Activated CD4-positive, alpha-beta T cell treated with anti-CD3 and anti-CD28 coated beads, Interleukin-2, amount 10 ng/mL, durations not matched to agents 24 days and 14 days (primary cell): ENCODE data around the gene AKAP10. TPM values are rescaled to one million over a fixed set of nuclear protein-coding genes. Genes with fewer than 3 reads are reported as not detected.
"Not testable (repeated sequence)": the region's sequence is repeated elsewhere in the genome, so short reads cannot be mapped to it uniquely, and the experiment has no call there.

Experiments used
- DNase-seq: peaks from one replicate; pipeline ENCODE4 v3.0.0; 2022
- H3K27ac Mint-ChIP-seq: one replicate; pipeline ENCODE4 v1.8.0; 2022; ENCODE audit warnings: mild to moderate bottlenecking, mixed read lengths
- H3K27me3 Mint-ChIP-seq: one replicate; pipeline ENCODE4 v1.8.0; 2022; ENCODE audit warnings: mixed read lengths
- H3K36me3 Mint-ChIP-seq: one replicate; pipeline ENCODE4 v1.8.0; 2022; ENCODE audit warnings: low read depth, mild to moderate bottlenecking, mixed read lengths
- H3K4me1 Mint-ChIP-seq: one replicate; pipeline ENCODE4 v1.8.0; 2021; ENCODE audit warnings: mixed read lengths
- H3K4me3 Mint-ChIP-seq: one replicate; pipeline ENCODE4 v1.8.0; 2022; ENCODE audit warnings: mild to moderate bottlenecking, moderate library complexity, mixed read lengths
- H3K9me3 Mint-ChIP-seq: one replicate; pipeline ENCODE4 v1.8.0; 2021; ENCODE audit warnings: mixed read lengths
- intact Hi-C: fragments of 100-400 bp; cut with micrococcal nuclease; formaldehyde crosslinking; loops from one replicate; pipeline ENCODE4 v1.15.1; 2023
- total RNA-seq: library from RNA; stranded (reverse); gene quantifications from 2 replicates; pipeline ENCODE4 v1.2.3, GENCODE V29; 2022

AKAP10 gene
- total RNA-seq, 1 donor from 2014 or later, result 42.2 TPM

DNA sequence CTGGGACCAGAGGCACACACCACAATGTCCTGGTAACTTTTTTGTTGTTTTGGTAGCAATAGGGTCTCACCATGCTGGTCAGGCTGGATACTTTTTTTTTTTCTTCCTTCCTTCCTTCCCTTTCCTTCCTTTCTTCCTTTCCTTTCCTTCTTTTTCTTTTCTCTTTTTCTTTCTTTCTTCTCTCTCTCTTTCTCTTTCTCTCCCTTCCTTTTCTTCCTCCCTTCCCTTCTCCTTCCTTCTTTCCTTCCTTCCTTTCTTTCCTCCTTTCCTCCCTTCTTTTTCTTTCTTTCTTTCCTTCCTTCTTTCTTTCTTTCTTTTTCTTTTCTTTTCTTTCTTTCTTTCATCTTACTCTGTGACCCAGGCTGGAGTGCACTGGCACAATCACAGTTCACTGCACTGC, 91.5 kb downstream of the AKAP10 start:
- H3K27me3 Mint-ChIP-seq, result no peaks in the 10 kb centered on the region
- DNase-seq, result no peak
- H3K4me1 Mint-ChIP-seq, result no peaks in the 10 kb centered on the region
- no peaks in the 10 kb centered on the region for H3K36me3 Mint-ChIP-seq
- H3K4me3 Mint-ChIP-seq, result no peak overlapping the region
- H3K9me3 Mint-ChIP-seq, result no peaks in the 10 kb centered on the region
- H3K27ac Mint-ChIP-seq, result no peak overlapping the region
- intact Hi-C loops, result no loop called here

DNA sequence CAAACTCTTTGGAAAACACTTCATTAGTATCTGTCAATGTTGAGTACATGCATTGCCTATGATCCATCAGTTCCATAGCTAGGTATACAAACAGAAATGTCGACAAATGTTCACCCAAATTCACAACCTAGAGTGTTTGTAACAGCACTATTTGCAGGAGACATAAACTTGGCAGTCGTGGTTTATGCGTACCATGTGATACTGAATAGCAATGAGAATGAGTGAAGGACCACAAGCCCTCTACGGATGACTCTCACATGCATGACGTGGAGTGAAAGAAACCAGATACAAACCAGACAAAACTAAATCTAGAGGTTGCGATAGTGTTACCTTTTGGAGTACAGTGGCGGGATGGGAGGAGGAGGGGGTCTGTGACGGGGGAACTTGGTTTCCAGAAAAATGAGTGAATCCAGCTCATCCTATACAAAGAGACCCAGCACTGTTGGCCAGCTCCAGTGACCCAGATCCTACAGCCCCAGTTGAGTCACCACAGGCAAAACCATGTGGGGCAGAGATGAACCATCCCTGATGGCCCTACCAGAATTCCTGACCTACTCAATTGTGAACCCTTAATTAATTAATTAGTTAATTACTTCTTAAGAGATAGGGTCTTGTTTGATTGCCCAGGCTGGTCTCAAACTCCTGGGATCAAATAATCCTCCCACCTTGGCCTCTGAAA, 94.0 kb downstream of the AKAP10 start:
- Mint-ChIP-seq H3K4me1 (no peaks in the 10 kb centered on the region), H3K9me3 (no peaks in the 10 kb centered on the region), H3K27ac (no peak overlapping the region), H3K4me3 (no peak overlapping the region), H3K36me3 (no peaks in the 10 kb centered on the region), H3K27me3 (peaks cover 3% of the 10 kb centered on the region)
- intact Hi-C loops, result no loop called here
- no peak for DNase-seq

DNA sequence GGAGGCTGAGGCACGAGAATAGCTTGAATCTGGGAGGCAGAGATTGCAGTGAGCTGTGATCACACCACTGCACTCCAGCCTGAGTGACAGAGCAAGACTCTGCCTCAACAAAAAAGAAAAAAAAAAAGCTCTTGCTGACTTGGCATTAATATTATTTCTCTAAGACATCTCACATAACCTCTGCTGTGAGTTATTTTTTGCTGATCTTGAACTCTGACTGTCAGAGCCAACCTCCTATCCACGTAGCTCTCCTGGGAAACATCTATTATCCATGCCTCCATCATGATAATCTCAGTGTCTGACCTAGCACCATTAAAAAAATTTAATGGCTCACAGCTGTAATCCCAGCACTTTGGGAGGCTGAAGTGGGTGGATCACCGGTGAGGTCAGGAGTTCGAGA, 97.2 kb downstream of the AKAP10 start:
- no peaks in the 10 kb centered on the region for H3K9me3 Mint-ChIP-seq

DNA sequence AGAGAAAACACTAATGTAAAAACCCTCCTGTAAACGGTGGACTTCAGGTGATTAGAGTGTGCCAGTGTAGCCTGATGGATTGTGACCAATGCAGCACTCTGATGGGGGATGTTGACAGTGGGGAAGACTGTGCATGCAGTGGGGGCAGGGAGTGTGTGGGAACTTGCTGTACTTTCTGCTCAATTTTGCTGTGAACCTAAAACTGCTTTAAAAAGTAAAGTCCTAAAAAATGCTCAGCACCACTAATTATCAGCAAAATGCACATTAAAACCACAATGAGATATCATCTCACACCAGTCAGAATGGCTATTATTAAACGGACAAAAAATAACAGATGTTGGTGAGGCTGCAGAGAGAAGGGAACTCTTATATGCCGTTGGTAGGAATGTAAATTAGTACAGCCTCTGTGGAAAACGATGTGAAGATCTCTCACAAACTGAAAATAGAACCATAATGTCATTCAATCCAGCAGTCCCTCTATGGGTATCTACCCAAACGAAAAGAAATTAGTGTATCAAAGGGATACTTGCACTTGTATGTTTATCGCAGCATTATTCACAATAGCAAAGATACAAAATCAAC, 100.2 kb downstream of the AKAP10 start:
- no peaks in the 10 kb centered on the region for H3K9me3 Mint-ChIP-seq
- no peak for DNase-seq
- H3K27ac Mint-ChIP-seq, result no peak overlapping the region
- H3K27me3 Mint-ChIP-seq, result peaks cover 4% of the 10 kb centered on the region
- H3K36me3 Mint-ChIP-seq, result no peaks in the 10 kb centered on the region
- intact Hi-C loops, result no loop called here
- no peak overlapping the region for H3K4me3 Mint-ChIP-seq
- peaks cover 13% of the 10 kb centered on the region for H3K4me1 Mint-ChIP-seq

More for the DNA sequence above, 97.2 kb downstream of the AKAP10 start:
- no peaks in the 10 kb centered on the region for H3K36me3 Mint-ChIP-seq
- H3K4me1 Mint-ChIP-seq, result peaks cover 13% of the 10 kb centered on the region
- intact Hi-C loops, result no loop called here
- no peak overlapping the region for H3K27ac Mint-ChIP-seq
- DNase-seq, result no peak
- peaks cover 4% of the 10 kb centered on the region for H3K27me3 Mint-ChIP-seq
- H3K4me3 Mint-ChIP-seq, result no peak overlapping the region

DNA sequence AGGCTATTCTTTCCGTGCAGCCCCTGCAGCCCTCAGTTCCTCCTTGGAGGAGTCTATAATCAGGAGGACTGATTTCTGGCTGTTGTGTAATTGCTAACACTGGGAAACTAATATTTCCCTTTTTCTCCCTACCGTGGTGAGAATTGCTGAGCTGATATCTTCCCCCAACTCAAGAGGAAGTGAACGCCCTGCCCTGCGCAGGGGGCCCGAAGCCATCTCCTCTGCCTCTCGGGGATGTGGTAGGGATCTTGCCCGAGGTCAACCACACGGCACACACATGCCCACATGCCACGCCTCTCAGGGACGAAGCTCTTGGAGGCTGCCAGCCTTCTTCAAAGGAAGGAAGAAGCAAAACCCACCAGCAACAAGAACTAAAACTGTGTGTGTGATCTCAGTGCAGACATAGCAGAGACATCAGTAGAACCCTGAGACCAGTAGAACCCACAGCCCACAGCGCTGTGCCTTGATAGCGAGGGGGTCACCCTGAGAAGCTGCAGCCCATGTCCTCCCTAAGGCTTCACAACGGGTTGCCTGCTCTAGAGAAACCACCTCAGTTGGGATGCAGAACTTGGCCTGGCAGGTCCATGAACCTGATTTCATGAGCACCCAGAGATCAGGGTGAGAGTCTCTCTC, 101.0 kb downstream of the AKAP10 start:
- Mint-ChIP-seq H3K36me3 (no peaks in the 10 kb centered on the region), H3K9me3 (no peaks in the 10 kb centered on the region), H3K27ac (no peak overlapping the region), H3K27me3 (peaks cover 4% of the 10 kb centered on the region), H3K4me1 (peaks cover 13% of the 10 kb centered on the region), H3K4me3 (peak overlapping the region; percentile 55)
- intact Hi-C loops, result no loop called here
- DNase-seq, result peak; percentile 78

DNA sequence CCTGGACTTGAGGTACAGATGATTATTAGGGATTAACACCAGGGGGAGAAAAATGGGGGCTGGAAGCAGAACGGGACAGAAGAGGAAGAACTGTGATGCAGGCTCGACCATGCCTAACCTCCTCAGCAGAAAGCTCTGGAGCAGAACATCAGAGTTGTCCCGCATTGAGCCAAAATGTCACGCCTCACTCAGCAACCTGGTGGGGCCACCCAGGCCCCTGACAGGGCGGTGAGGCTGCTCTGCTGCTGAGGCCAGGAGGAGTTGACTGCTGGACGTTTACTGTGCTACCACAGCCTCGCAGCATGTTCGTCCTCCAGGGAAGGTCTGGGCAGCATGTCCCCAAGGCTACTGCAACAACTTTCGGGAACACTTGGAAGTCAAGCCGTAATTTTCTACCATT, 103.4 kb downstream of the AKAP10 start:
- Mint-ChIP-seq H3K4me1 (peaks cover 13% of the 10 kb centered on the region), H3K27ac (no peak overlapping the region), H3K27me3 (peaks cover 2% of the 10 kb centered on the region), H3K9me3 (no peaks in the 10 kb centered on the region), H3K4me3 (no peak overlapping the region), H3K36me3 (no peaks in the 10 kb centered on the region)
- intact Hi-C loops, result no loop called here
- DNase-seq, result no peak

DNA sequence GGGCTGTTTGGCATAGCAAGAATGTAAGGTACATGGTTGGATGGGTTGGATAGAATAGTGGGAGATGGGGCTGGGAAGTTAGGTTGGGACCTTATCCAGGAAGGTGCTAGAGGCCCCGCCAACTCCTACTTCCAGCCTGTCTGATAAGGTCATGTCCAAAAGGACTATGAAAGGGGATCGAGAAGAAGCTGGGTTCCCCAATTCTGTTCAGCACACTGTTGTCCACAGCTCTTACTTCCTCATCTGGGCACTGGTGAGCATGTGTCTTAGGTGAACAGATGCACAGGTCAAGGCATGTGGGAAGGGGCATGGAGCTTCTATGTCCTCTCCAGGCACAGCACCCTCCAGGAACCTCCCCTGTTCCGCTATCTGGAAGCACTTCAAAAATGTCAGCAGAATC, 104.3 kb downstream of the AKAP10 start:
- H3K27me3 Mint-ChIP-seq, result no peaks in the 10 kb centered on the region
- no peaks in the 10 kb centered on the region for H3K9me3 Mint-ChIP-seq
- no peaks in the 10 kb centered on the region for H3K36me3 Mint-ChIP-seq
- H3K27ac Mint-ChIP-seq, result no peak overlapping the region
- no peak for DNase-seq
- peaks cover 14% of the 10 kb centered on the region for H3K4me1 Mint-ChIP-seq
- intact Hi-C loops, result no loop called here
- no peak overlapping the region for H3K4me3 Mint-ChIP-seq

DNA sequence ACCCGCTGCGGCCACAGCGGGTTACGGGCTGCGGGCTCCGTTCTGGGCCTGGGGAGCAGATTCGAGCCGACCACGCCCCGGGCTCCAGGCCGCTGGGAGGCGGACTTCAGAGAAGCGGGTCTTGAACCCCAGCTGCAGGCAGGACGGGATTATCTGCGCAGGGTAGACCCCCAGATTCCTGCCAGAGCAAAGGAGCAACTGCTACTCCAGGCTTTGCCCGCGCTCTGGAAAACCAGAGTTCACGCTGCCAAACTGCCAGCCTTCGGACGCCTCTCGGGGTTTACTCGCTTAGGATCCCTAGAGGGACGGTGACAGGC, 109.6 kb downstream of the AKAP10 start:
- Mint-ChIP-seq H3K9me3 (no peaks in the 10 kb centered on the region), H3K27me3 (no peaks in the 10 kb centered on the region), H3K36me3 (peaks cover 8% of the 10 kb centered on the region), H3K4me3 (no peak overlapping the region), H3K4me1 (peaks cover 9% of the 10 kb centered on the region), H3K27ac (no peak overlapping the region)
- intact Hi-C loops, result loop anchor here (5.0 kb wide), 2 partner anchors 109 to 361 kb away; partner anchors contain the start of gene AKAP10
- no peak for DNase-seq

DNA sequence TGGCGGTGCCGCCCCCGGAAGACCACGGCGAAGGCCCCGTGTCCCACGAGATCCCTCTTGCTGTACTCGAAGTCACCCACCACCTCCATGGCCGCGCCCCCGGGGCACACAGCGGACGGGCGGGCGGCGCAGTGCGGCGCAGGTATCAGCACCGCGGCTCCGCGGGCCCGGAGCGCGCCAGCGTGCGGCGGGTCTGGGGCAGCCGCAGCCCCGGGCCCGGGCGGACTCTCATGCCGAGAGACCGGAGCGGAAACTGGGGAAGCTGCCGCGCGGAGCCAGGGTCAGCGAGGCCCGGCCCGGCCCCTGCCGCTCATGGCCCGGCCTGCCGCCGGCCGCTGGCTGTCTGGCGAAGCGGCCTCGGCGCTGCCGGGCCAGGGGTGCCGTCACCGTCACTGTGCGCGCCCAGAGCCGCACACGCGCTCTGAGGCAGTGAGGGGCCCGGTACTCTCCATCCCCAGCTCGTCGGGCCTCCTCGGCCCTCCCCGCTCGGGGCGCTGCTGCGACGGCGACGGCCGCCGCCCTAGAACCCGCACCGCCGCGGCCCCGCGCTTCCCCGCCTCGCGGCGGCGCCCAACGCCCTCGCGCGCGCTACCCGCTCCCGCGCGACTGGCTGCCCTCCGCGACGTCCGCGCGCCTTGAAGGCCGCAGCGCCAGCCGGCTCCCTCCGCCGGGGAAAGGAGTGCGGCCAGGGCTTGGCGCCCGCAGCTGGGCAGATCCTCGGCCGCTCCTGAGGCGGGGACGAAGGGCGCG, 110.1 kb downstream of the AKAP10 start, which contains the start of gene ULK2:
ULK2 (minus strand) TSS at position 608 of the 750 bp plus-strand sequence; CDS start at position 89, 519 bp downstream.
- DNase-seq, result peak; percentile 85
- H3K4me1 Mint-ChIP-seq, result peaks cover 9% of the 10 kb centered on the region
- no peaks in the 10 kb centered on the region for H3K27me3 Mint-ChIP-seq
- intact Hi-C loops, result loop anchor here (5.0 kb wide), 2 partner anchors 110 to 360 kb away; partner anchors contain the start of gene AKAP10
- peaks cover 8% of the 10 kb centered on the region for H3K36me3 Mint-ChIP-seq
- no peaks in the 10 kb centered on the region for H3K9me3 Mint-ChIP-seq
- peak within 1 kb of the TSS; percentile 75 for H3K27ac Mint-ChIP-seq
- H3K4me3 Mint-ChIP-seq, result peak within 1 kb of the TSS; percentile 86

DNA sequence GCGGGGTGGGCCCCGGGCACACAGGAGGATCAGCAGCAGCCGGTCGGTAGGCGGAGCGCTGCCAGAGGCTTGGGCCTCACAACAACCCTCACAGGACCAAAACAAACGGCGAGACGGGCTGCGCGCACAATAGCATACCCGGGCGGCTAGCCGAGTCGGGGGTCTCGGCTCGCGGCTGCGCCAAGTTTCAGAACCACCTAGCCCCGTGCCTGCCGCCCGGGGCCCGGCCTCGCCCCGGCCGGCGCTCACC, 110.6 kb downstream of the AKAP10 start:
- Mint-ChIP-seq H3K36me3 (peaks cover 8% of the 10 kb centered on the region), H3K9me3 (no peaks in the 10 kb centered on the region), H3K27me3 (no peaks in the 10 kb centered on the region), H3K27ac (peak overlapping the region; percentile 75), H3K4me1 (peaks cover 9% of the 10 kb centered on the region), H3K4me3 (peak overlapping the region; percentile 86)
- DNase-seq, result no peak
- intact Hi-C loops, result loop anchor here (5.0 kb wide), 2 partner anchors 110 to 360 kb away; partner anchors contain the start of gene AKAP10

DNA sequence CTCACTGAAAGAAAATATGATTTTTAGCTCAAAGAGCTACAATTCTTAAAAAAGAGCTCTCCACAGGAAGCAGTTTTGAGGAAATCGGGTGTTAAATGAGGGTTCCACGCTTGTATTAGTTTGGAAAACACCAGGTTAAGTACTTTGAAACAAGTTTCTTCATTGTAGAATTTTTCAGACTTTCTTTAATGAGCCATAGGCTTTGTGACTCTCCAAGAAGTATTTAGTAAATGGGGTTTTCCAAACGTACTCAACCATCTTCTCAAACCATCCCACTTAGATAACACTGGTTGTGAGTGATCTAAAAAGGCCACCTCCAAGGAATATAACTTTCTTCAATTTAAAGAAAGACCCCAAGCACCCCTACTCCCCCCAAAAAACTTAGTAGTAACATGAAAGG, 112.6 kb downstream of the AKAP10 start:
- intact Hi-C loops, result loop anchor here (5.0 kb wide), 2 partner anchors 112 to 358 kb away; partner anchors contain the start of gene AKAP10
- DNase-seq, result no peak
- peaks cover 9% of the 10 kb centered on the region for H3K36me3 Mint-ChIP-seq
- no peaks in the 10 kb centered on the region for H3K27me3 Mint-ChIP-seq
- peak overlapping the region; percentile 11 for H3K27ac Mint-ChIP-seq
- peaks cover 9% of the 10 kb centered on the region for H3K4me1 Mint-ChIP-seq
- no peaks in the 10 kb centered on the region for H3K9me3 Mint-ChIP-seq
- H3K4me3 Mint-ChIP-seq, result no peak overlapping the region

DNA sequence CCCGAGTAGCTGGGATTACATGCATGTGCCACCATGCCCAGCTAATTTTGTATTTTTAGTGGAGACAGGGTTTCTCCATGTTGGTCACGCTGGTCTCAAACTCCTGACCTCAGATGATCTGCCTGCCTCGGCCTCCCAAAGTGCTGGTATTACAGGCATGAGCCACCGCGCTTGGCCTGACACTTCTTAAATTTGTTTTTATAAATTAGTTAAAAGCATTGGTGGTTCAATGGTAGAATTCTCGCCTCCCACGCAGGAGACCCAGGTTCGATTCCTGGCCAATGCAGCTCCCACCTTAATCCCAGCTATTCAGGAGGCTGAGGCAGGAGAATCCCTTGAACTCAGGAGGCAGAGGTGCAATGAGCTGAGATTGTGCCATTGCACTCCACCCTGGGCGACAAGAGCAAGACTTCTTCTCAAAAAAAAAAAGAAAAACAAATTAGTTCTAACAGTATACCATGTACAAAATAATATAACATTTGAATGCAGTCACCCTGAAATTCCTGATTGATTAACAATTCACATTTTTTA, 116.9 kb downstream of the AKAP10 start:
- H3K4me3 Mint-ChIP-seq, H3K27ac Mint-ChIP-seq, H3K4me1 Mint-ChIP-seq, intact Hi-C loops, DNase-seq, H3K9me3 Mint-ChIP-seq, H3K27me3 Mint-ChIP-seq, H3K36me3 Mint-ChIP-seq: not testable (repeated sequence)

DNA sequence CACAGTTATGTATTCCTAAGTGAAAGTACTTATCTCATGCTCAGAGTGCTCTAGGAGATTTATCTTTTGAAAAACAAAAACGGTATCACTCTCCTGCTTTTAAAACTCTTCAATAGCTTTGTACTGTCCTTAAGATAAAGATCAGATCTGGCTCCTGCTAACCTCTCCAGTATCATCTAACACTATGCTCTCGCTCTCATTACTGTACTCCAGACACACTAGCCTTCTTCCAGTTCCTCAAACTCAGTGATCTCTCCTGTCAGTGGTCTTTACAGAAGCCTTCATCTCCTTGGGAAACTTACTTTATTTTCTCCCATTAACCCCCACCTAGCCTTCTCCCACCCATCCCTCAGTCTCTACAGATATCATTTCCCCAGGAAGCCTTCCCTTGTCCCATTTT, 120.0 kb downstream of the AKAP10 start:
- no peak for DNase-seq
- no peaks in the 10 kb centered on the region for H3K9me3 Mint-ChIP-seq
- no peak overlapping the region for H3K27ac Mint-ChIP-seq
- H3K4me3 Mint-ChIP-seq, result no peak overlapping the region
- H3K36me3 Mint-ChIP-seq, result peaks cover 3% of the 10 kb centered on the region
- no peaks in the 10 kb centered on the region for H3K4me1 Mint-ChIP-seq
- H3K27me3 Mint-ChIP-seq, result no peaks in the 10 kb centered on the region
- intact Hi-C loops, result no loop called here
